ENCODE results near the gene C10orf143. TPM values are rescaled to one million over a fixed set of nuclear protein-coding genes. Genes with fewer than 3 reads are reported as not detected.

Gene C10orf143
- polyA plus RNA-seq, 3 donors: 2.6 to 7.1 (median 4.2) TPM

DNA sequence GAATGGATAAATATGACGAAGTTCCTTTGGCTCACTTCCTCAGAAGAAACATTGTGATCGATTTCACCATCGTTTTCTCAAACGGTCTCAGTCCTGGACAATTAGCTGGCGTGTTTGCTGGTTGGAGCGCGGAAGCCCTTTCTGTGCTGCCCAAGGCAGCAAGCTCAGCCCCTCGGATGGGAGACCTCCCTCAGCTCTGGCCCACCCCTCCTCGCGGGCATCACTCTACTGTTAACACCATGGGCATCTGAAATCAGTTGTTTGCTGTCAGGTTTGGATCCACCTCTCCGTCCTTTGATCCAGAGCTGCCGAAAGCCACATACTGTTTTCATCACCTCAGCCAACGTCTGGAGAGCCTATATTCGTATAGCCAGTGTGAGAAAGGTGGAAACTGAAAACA is 68.2 kb downstream of the C10orf143 start:
- 41 to 60% (median 48%) methylated on average over 14 of the region's 14 CpGs for WGBS, 3 donors
- no peak overlapping the region for H3K27ac ChIP-seq (ENCODE audit: low read depth, low read length)

GRCh38 chr10:130041451-130042371 is 68.9 kb downstream of the C10orf143 start:
- 62 to 75% (median 73%) methylated on average over 10 of the region's 10 CpGs for WGBS, 3 donors
- no peak overlapping the region for H3K27ac ChIP-seq (ENCODE audit: low read depth, low read length)

GRCh38 chr10:130040817-130041330 is 69.8 kb downstream of the C10orf143 start:
- H3K27ac ChIP-seq (ENCODE audit: low read depth, low read length): no peak overlapping the region
- 82 to 86% (median 85%) methylated on average over 12 of the region's 12 CpGs for WGBS, 3 donors

- H3K27ac ChIP-seq (ENCODE audit: low read depth, low read length): no peak overlapping the region
- 85 to 90% (median 85%) methylated on average over 11 of the region's 11 CpGs for WGBS, 3 donors
Measured at GRCh38 chr10:130040351-130040750, 70.3 kb downstream of the C10orf143 start.

DNA sequence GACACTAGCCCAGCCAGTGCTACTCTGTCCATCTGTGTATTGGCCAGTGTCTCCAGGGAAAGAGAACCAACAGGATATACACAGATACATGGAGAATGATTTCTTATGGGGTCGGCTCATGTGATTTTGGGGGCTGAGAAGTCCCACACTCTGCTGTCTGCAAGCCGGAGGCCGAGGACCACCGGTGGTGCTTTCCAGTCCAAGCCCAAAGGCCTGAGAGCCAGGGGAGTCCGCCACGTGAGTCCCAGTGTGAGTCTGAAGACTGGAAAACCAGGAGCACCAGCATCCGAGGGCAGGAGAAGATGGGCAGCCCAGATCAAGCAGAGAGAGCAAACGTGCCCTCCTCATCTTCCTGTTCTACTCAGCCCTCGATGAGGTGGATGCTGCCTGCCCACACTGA is 71.5 kb downstream of the C10orf143 start:
- 71 to 81% (median 75%) methylated on average over 9 of the region's 9 CpGs for WGBS, 3 donors
- no peak overlapping the region for H3K27ac ChIP-seq (ENCODE audit: low read depth, low read length)

GRCh38 chr10:130038611-130039109 is 72.0 kb downstream of the C10orf143 start:
- 76 to 88% (median 85%) methylated on average over 8 of the region's 8 CpGs for WGBS, 3 donors
- no peak overlapping the region for H3K27ac ChIP-seq (ENCODE audit: low read depth, low read length)

DNA sequence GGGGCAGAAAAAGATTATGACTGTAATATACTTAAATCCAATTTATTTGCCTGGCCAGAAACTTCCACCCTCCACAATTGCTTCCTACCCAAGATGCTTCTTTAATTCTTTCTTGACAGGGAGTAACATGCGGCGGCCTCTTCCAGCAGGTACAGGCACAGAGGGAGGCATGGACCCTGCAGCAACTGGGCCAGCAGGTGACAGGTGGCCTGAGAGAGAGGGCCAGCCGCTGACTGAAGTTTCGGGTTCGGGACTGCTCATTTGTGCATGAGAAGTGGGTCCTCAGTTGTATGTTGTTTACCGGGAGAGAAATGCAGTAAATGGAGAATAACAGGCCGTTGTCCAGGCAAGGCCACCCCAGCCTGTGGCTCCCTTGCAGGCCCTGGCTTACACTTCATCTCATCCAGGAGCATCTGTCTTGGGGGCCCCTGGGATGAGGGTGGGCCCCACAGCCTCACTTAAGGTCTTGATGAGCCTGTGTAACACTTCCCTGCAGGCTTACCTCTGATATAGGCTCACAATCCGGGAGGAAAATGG is 72.5 kb downstream of the C10orf143 start:
- 82 to 91% (median 89%) methylated on average over 8 of the region's 8 CpGs for WGBS, 3 donors

GRCh38 chr10:130037169-130037661 is 73.4 kb downstream of the C10orf143 start:
- 74 to 89% (median 84%) methylated on average over 14 of the region's 14 CpGs for WGBS, 3 donors

More for the DNA sequence above, 72.5 kb downstream of the C10orf143 start:
- no peak overlapping the region for H3K27ac ChIP-seq (ENCODE audit: low read depth, low read length)

GRCh38 chr10:130036296-130037065 is 74.1 kb downstream of the C10orf143 start:
- 84 to 86% (median 86%) methylated on average over 13 of the region's 13 CpGs for WGBS, 3 donors
- no peak overlapping the region for H3K27ac ChIP-seq (ENCODE audit: low read depth, low read length)

More at GRCh38 chr10:130037169-130037661, 73.4 kb downstream of the C10orf143 start:
- no peak overlapping the region for H3K27ac ChIP-seq (ENCODE audit: low read depth, low read length)

- no peak overlapping the region for H3K27ac ChIP-seq (ENCODE audit: low read depth, low read length)
- 71 to 81% (median 73%) methylated on average over 4 of the region's 4 CpGs for WGBS, 3 donors
Measured at GRCh38 chr10:130029209-130029608, 81.4 kb downstream of the C10orf143 start.

DNA sequence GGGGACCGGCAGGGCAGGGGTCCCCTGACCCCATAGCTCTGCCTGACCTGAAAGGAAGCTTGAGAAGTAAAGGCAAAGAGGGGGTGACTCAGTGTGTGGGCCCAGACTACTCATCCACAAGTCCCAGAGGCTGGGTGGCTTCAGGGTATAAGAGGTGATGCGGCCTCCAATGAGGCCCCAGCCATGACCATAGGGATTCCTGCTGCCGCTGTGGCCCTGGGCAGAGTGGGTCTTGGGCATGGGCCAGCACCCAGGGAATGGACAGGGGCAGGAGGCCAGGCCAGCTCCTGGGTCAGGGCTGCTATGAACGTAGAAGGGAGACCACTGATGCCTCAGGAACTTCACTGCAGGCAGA is 82.2 kb downstream of the C10orf143 start:
- whole genome bisulfite sequencing, 3 donors: 76 to 84% (median 82%) methylated on average over 4 of the region's 4 CpGs
- no peak overlapping the region for H3K27ac ChIP-seq (ENCODE audit: low read depth, low read length)

- WGBS, 3 donors: 78 to 83% (median 79%) methylated on average over 26 to 27 of the region's 27 CpGs
Measured at GRCh38 chr10:130027716-130028464, 82.7 kb downstream of the C10orf143 start.

DNA sequence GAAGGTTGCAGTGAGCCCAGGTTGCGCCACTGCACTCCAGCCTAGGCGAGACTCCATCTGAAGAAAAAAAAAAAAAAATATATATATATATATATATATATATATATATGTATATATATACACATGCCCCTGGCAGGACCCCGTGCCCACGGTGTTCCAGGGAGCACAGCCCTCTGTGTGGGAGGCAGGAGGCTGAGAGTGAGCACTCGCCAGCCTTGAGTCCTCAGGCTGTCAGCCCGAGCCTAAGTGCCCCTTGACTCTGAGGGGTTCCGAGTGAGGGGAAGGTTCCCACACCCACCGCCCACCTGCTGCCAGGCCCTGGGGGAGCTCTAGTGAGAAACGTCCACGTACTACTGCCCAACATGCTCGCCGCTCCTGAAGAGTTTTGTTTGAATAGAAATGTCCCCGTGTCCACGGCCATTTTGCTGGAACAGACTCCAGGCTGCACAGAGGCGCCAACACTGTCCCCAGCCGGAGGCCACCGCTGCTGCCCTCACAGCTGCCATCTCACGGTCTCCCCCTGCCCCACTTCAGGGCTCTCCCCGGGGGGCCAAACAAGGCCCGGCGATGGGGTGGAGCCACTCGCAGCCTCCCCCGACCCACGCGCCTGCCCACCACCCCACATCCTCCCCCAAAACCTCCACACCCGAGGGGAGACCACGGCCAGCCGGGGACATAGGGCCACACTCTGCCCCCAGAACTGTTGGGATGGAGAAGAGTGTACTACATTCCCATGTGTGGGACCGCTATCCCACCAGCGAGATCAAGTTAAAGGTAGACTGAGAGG is 83.8 kb downstream of the C10orf143 start:
- WGBS, 3 donors: 86 to 96% (median 92%) methylated on average over 29 to 30 of the region's 30 CpGs
- H3K27ac ChIP-seq (ENCODE audit: low read depth, low read length): no peak overlapping the region

More at GRCh38 chr10:130027716-130028464, 82.7 kb downstream of the C10orf143 start:
- H3K27ac ChIP-seq (ENCODE audit: low read depth, low read length): no peak overlapping the region

- 81 to 87% (median 83%) methylated on average over 18 of the region's 18 CpGs for WGBS, 3 donors
- H3K27ac ChIP-seq (ENCODE audit: low read depth, low read length): no peak overlapping the region
Measured at GRCh38 chr10:130025811-130026485, 84.7 kb downstream of the C10orf143 start.

- H3K27ac ChIP-seq (ENCODE audit: low read depth, low read length): no peak overlapping the region
- WGBS, 3 donors: 67 to 100% (median 81%) methylated on average over 1 of the region's 1 CpG
Measured at GRCh38 chr10:130025326-130025725, 85.3 kb downstream of the C10orf143 start.

GRCh38 chr10:130024779-130025325 is 85.8 kb downstream of the C10orf143 start:
- no peak overlapping the region for H3K27ac ChIP-seq (ENCODE audit: low read depth, low read length)
- 83 to 90% (median 90%) methylated on average over 12 of the region's 12 CpGs for WGBS, 3 donors

Measured in adipose tissue (tissue), 3 donors.